GM18508 (cell line): ENCODE data around the gene LRRC61.

Experiments used
- ATAC-seq: cut with Tn5 transposase; IDR thresholded peaks from one replicate; pipeline ENCODE4 v1.9.1; 2021; ENCODE audit warnings: moderate number of reproducible peaks; ENCODE audit not compliant: insufficient read depth, unreplicated experiment

Gene LRRC61

GRCh38 chr7:150329331-150330120, 6.4 kb downstream of the LRRC61 start:
- no peak for ATAC-seq

GRCh38 chr7:150330211-150330885, 7.2 kb downstream of the LRRC61 start:
- ATAC-seq, result no peak

GRCh38 chr7:150332852-150333635, 9.9 kb downstream of the LRRC61 start:
- ATAC-seq, result no peak

- no peak for ATAC-seq
Measured at GRCh38 chr7:150333659-150334058, 10.5 kb downstream of the LRRC61 start.

GRCh38 chr7:150334108-150334507, 11.0 kb downstream of the LRRC61 start:
- ATAC-seq, result no peak

- ATAC-seq, result no peak
Measured at GRCh38 chr7:150335108-150335773, 12.1 kb downstream of the LRRC61 start.

GRCh38 chr7:150335774-150336112, 12.6 kb downstream of the LRRC61 start:
- ATAC-seq, result no peak

- no peak for ATAC-seq
Measured at GRCh38 chr7:150336746-150337145, 13.6 kb downstream of the LRRC61 start.

GRCh38 chr7:150337179-150337578, 14.0 kb downstream of the LRRC61 start:
- no peak for ATAC-seq

GRCh38 chr7:150337659-150338081, 14.5 kb downstream of the LRRC61 start:
- ATAC-seq, result no peak

- no peak for ATAC-seq
Measured at GRCh38 chr7:150338166-150338829, 15.1 kb downstream of the LRRC61 start.

GRCh38 chr7:150339409-150339809, 16.3 kb downstream of the LRRC61 start:
- ATAC-seq, result no peak

GRCh38 chr7:150340024-150340749, 17.0 kb downstream of the LRRC61 start:
- ATAC-seq, result no peak

- ATAC-seq, result no peak
Measured at GRCh38 chr7:150340875-150341262, 17.7 kb downstream of the LRRC61 start.

GRCh38 chr7:150341263-150342120, 18.3 kb downstream of the LRRC61 start, which contains the start of gene RARRES2:
Gene RARRES2 (minus strand): TSS chr7:150341629. CDS start chr7:150340609, 1,020 bp downstream.
- no peak for ATAC-seq

- ATAC-seq, result no peak
Measured at GRCh38 chr7:150342121-150342408, 18.9 kb downstream of the LRRC61 start.

GRCh38 chr7:150343225-150343624, 20.1 kb downstream of the LRRC61 start:
- ATAC-seq, result no peak

- ATAC-seq, result no peak
Measured at GRCh38 chr7:150344299-150344698, 21.1 kb downstream of the LRRC61 start.

GRCh38 chr7:150345012-150345411, 21.9 kb downstream of the LRRC61 start:
- no peak for ATAC-seq
